ENCODE data around the gene BPGM.

Gene BPGM

GRCh38 chr7:134636008-134636449 is 10.6 kb upstream of the BPGM start:
- H3K9me3 Mint-ChIP-seq: no peaks in the 10 kb centered on the region
- no peaks in the 10 kb centered on the region for H3K4me1 Mint-ChIP-seq
- peak overlapping the region; percentile 86 to 88 (median 87) for H3K27ac Mint-ChIP-seq
- H3K4me3 Mint-ChIP-seq: no peak overlapping the region
- no peak for TF ChIP-seq CTCF (IDR thresholded peaks at IDR 0.05; ENCODE audit: unreplicated experiment in 3 of 3)
- H3K27me3 Mint-ChIP-seq (ENCODE audit: low read depth): peaks cover 15% of the 10 kb centered on the region
- H3K36me3 Mint-ChIP-seq (ENCODE audit: low read depth): no peaks in the 10 kb centered on the region

- Mint-ChIP-seq H3K4me3 (no peak overlapping the region), H3K9me3 (no peaks in the 10 kb centered on the region), H3K27me3 (ENCODE audit: low read depth) (peaks cover 15% of the 10 kb centered on the region), H3K36me3 (ENCODE audit: low read depth) (no peaks in the 10 kb centered on the region), H3K4me1 (no peaks in the 10 kb centered on the region), H3K27ac (no peak overlapping the region)
- no peak for TF ChIP-seq CTCF (IDR thresholded peaks at IDR 0.05; ENCODE audit: unreplicated experiment in 3 of 3)
Measured at GRCh38 chr7:134637441-134637840, 9.2 kb upstream of the BPGM start.

GRCh38 chr7:134637934-134638719 is 8.5 kb upstream of the BPGM start:
- no peaks in the 10 kb centered on the region for H3K9me3 Mint-ChIP-seq
- peak overlapping the region in 1 of 3 experiments; percentile 23 for H3K27ac Mint-ChIP-seq
- H3K27me3 Mint-ChIP-seq (ENCODE audit: low read depth): peaks cover 10% of the 10 kb centered on the region
- TF ChIP-seq CTCF (IDR thresholded peaks at IDR 0.05; ENCODE audit: unreplicated experiment in 3 of 3): no peak
- no peaks in the 10 kb centered on the region for H3K4me1 Mint-ChIP-seq
- H3K4me3 Mint-ChIP-seq: no peak overlapping the region
- no peaks in the 10 kb centered on the region for H3K36me3 Mint-ChIP-seq (ENCODE audit: low read depth)

- Mint-ChIP-seq H3K9me3 (no peaks in the 10 kb centered on the region), H3K4me3 (no peak overlapping the region), H3K27ac (no peak overlapping the region), H3K4me1 (peaks cover under 1% of the 10 kb centered on the region), H3K36me3 (ENCODE audit: low read depth) (no peaks in the 10 kb centered on the region), H3K27me3 (ENCODE audit: low read depth) (peaks cover 10% of the 10 kb centered on the region)
- TF ChIP-seq CTCF (IDR thresholded peaks at IDR 0.05; ENCODE audit: unreplicated experiment in 3 of 3): no peak
Measured at GRCh38 chr7:134639061-134639460, 7.6 kb upstream of the BPGM start.

GRCh38 chr7:134639683-134640279 is 6.9 kb upstream of the BPGM start:
- no peak overlapping the region for H3K27ac Mint-ChIP-seq
- TF ChIP-seq CTCF (IDR thresholded peaks at IDR 0.05; ENCODE audit: unreplicated experiment in 3 of 3): no peak
- peaks cover 3% of the 10 kb centered on the region for H3K4me1 Mint-ChIP-seq
- no peaks in the 10 kb centered on the region for H3K36me3 Mint-ChIP-seq (ENCODE audit: low read depth)
- no peaks in the 10 kb centered on the region for H3K9me3 Mint-ChIP-seq
- no peak overlapping the region for H3K4me3 Mint-ChIP-seq
- H3K27me3 Mint-ChIP-seq (ENCODE audit: low read depth): peaks cover 10% of the 10 kb centered on the region

Measured in nephron (organoid).